Measurements from ENCODE around the gene CD320.
"Not testable (repeated sequence)": the region's sequence is repeated elsewhere in the genome, so short reads cannot be mapped to it uniquely, and the experiment has no call there.

GRCh38 chr19:8314981-8315640, 7.0 kb upstream of the CD320 start:
- TF ChIP-seq EZH2 (IDR thresholded peaks at IDR 0.05; ENCODE audit: insufficient read depth, poor library complexity, severe bottlenecking); EZH2phosphoT487 (IDR thresholded peaks at IDR 0.05; ENCODE audit: insufficient read depth, low read depth): not testable (repeated sequence)
